GM21515 (cell line): ENCODE data around the gene HNF4A.

Source experiments
- ATAC-seq: cut with Tn5 transposase; IDR thresholded peaks from one replicate; pipeline ENCODE4 v1.9.1; 2021; ENCODE audit not compliant: unreplicated experiment

HNF4A gene

DNA sequence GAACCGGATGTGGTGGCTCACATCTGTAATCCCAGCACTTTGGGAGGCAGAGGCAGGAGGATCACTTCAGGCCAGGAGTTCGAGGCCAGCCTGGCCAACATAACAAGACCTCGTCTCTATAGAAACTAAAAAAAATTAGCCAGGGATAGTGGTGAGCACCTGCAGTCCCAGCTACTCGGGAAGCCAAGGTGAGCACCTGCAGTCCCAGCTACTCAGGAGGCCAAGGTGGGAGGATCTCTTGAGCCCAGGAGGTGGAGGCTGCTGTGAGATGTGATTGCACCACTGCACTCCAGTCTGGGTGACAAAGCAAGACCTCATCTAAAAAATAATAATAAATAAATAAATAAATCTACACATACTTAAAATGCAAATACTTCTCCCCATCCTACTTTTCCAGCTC, 65.0 kb downstream of the HNF4A start:
- ATAC-seq, result no peak

DNA sequence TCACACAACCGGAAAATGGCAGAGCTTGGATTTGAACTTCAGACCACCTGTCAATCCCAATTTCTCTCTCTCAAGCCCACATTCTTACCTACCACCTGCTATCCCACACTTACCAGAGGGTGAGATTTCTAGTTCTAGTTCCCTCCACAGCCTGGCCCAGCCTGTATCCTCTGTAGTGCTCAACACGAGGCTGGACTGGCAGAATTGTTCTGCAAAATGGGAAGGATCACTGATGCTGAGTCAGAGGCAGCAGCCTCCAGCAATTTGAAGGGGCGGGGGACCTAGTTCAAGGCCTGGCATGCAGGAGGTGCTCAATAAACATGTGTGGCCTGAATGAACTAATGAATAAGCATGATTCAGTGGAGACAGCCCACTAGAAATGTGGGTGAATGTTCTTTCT, 66.6 kb downstream of the HNF4A start:
- no peak for ATAC-seq

GRCh38 chr20:44423480-44423879, 68.0 kb downstream of the HNF4A start:
- ATAC-seq, result no peak

DNA sequence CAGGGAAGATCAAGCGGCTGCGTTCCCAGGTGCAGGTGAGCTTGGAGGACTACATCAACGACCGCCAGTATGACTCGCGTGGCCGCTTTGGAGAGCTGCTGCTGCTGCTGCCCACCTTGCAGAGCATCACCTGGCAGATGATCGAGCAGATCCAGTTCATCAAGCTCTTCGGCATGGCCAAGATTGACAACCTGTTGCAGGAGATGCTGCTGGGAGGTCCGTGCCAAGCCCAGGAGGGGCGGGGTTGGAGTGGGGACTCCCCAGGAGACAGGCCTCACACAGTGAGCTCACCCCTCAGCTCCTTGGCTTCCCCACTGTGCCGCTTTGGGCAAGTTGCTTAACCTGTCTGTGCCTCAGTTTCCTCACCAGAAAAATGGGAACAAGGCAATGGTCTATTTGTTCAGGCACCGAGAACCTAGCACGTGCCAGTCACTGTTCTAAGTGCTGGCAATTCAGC, 68.6 kb downstream of the HNF4A start:
- ATAC-seq, result no peak

DNA sequence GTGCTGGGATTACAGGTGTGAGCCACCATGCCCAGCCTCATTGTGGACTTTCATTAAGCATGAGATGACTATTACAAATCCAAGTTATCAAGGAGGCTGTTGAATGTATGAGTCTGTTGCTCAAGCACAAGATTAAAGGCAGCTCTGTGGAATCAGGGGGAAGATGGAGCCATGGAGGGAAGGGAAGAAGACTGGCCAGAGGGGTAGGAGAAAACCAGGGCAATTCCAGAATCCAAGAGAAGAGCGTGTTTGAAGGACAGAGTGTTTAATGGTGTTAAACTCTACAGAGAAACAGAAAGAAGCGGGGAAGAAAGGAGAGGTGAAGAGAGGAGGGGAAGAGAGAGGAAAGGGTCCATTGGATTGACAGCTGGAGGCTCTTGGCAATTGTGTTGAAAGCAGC, 70.4 kb downstream of the HNF4A start:
- ATAC-seq, result no peak

DNA sequence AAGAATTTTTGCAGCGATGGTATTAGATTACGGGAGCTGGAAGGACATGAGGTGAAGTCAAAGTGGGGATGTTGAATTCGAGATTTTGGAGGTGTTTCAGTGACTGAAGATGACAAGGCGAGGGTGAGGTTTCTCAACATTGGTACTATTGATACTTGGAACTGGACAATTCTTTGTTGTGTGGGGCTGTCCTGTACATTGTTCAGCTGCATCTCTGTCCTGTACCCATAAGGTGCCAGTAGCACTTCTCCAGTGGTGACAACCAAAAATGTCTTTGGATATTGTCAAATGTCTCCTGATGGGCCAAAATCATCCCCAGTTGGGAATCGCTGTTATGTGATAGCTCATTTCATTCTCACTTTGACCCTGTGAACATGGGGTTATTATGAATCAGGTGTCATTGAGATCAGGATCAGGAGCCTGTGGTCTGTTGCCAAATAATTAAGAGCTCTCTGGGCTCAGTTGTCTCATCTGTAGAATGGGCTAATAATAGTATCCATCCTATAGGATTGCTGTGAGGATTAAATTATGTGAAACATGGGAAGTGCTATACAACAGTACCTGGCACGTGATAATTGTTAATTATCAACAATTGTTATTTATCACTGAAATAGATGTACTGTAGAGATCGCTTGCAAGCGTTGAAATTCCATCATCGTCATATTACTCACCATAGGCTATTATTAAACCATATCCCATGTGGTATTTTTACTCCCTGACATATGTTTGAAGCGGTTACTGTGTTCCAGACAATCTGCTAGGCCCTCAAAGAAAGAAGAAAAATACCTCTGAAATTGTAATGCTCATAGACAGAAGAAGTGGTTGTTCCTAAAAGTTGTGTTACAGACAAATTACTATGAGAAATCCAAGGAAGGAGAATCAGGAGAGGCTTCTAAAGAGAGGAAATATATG, 71.6 kb downstream of the HNF4A start:
- ATAC-seq, result no peak

GRCh38 chr20:44427804-44428173, 72.3 kb downstream of the HNF4A start:
- ATAC-seq, result no peak

GRCh38 chr20:44428174-44429016, 72.9 kb downstream of the HNF4A start:
- ATAC-seq, result no peak

GRCh38 chr20:44429017-44429339, 73.5 kb downstream of the HNF4A start:
- no peak for ATAC-seq

- no peak for ATAC-seq
These were observed 74.1 kb downstream of the HNF4A start for GRCh38 chr20:44429419-44430269.

- ATAC-seq, result no peak
These were observed 75.0 kb downstream of the HNF4A start for GRCh38 chr20:44430270-44431065.

GRCh38 chr20:44431118-44431501, 75.6 kb downstream of the HNF4A start:
- no peak for ATAC-seq

DNA sequence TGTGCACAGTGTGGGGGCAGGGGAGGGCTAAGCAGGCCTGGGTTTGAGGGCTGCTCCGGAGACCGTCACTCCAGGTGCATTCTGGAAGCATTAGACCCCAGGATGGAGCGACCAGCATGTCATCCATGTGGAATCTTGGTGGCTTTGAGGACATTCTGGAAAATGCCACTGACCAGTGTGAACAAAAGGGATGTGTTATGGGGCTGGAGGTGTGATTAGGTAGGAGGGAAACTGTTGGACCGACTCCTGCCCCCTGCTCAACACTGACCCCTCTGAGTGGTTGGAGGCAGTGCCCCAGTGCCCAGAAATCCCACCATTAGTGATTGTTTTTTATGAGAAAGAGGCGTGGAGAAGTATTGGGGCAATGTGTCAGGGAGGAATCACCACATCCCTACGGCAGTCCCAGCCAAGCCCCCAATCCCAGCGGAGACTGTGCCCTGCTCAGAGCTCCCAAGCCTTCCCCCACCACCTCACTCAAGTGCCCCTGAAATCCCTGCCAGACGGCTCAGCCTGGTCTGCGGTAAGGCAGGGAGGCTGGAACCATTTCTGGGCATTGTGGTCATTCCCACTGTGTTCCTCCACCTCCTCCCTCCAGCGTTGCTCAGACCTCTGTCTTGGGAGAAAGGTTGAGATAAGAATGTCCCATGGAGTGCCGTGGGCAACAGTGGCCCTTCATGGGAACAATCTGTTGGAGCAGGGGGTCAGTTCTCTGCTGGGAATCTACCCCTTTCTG, 76.2 kb downstream of the HNF4A start:
- ATAC-seq, result no peak

DNA sequence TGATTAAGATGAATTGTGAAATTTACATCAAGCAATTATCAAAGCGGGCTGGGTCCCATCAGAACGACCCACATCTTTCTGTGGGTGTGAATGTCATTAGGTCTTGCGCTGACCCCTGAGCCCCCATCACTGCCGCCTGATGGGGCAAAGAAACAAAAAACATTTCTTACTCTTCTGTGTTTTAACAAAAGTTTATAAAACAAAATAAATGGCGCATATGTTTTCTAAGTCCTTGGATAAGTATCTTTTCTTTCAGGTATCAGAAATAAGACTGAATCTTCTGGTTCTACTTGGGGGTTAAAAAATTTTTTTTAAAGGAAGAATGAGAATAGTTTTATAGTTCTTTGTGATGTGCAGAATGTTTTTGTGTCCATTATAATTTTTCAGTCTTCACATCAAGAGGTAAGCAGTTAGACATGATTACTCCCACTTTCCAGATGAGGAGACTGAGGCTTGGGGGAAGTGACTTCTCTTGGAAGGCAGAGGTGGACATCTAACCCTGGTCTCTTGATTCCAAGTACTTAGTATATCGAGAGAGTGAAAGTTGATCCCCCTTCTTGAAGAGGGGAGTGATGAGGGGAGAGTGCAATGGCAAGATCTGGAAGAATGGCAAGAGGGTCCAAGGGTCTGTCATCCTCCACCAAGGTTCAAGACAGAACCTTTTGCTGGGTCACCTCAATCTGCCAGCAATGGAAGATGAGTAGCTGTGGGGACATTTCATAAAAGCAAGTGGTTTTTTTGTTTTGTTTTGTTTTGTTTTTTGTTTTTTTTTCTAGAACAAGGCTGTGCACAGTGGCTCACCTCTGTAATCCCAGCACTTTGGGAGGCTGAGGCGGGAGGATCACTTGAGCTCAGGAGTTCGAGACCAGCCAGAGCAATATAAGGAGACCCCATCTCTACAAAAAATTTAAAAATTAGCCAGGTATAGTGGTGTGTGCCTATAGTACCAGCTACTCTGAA, 77.4 kb downstream of the HNF4A start:
- ATAC-seq, result no peak

- ATAC-seq, result no peak
These were observed 78.4 kb downstream of the HNF4A start for GRCh38 chr20:44433751-44434538.

GRCh38 chr20:44435630-44436335, 80.3 kb downstream of the HNF4A start:
- ATAC-seq, result no peak

- ATAC-seq, result no peak
These were observed 80.9 kb downstream of the HNF4A start for GRCh38 chr20:44436393-44436792.
